Parathyroid adenoma (tissue), 2 donors: ENCODE measurements around the gene SORBS1.

ENCODE experiments used
- H2AFZ ChIP-seq: fragments of 300-600 bp; sonication (generic); one replicate; pipeline ENCODE4 v1.7.0; 2017; ENCODE audit warnings: antibody characterized with exemption, mild to moderate bottlenecking
- H3K27ac ChIP-seq: fragments of 300-600 bp; sonication (generic); one replicate; pipeline ENCODE4 v1.7.0; 2017
- H3K27me3 ChIP-seq: fragments of 300-600 bp; sonication (generic); one replicate; pipeline ENCODE4 v1.7.0; 2017; ENCODE audit warnings: low read length; ENCODE audit not compliant: control insufficient read depth, insufficient read depth
- H3K36me3 ChIP-seq: fragments of 300-600 bp; sonication (generic); one replicate; pipeline ENCODE4 v1.7.0; 2017; ENCODE audit warnings: low read length; ENCODE audit not compliant: control insufficient read depth, insufficient read depth
- H3K4me1 ChIP-seq: fragments of 300-600 bp; sonication (generic); one replicate; pipeline ENCODE4 v1.7.0; 2017; ENCODE audit warnings: control low read depth
- H3K4me2 ChIP-seq: fragments of 300-600 bp; sonication (generic); one replicate; pipeline ENCODE4 v1.7.0; 2017; ENCODE audit warnings: low read length
- H3K4me3 ChIP-seq: fragments of 300-600 bp; sonication (generic); one replicate; pipeline ENCODE4 v1.7.0; 2017; ENCODE audit warnings: low read depth, low read length
- H3K79me2 ChIP-seq: fragments of 300-600 bp; sonication (generic); one replicate; pipeline ENCODE4 v1.7.0; 2017; ENCODE audit warnings: control low read depth
- H3K9ac ChIP-seq: fragments of 300-600 bp; sonication (generic); one replicate; pipeline ENCODE4 v1.7.0; 2017; ENCODE audit warnings: mild to moderate bottlenecking
- H3K9me3 ChIP-seq: fragments of 300-600 bp; sonication (generic); one replicate; pipeline ENCODE4 v1.7.0; 2017; ENCODE audit warnings: low read length; ENCODE audit not compliant: control insufficient read depth
- CTCF ChIP-seq: fragments of 300-600 bp; sonication (generic); IDR thresholded peaks from one replicate; pipeline ENCODE4 v1.7.0; 2017; ENCODE audit warnings: antibody characterized with exemption, mild to moderate bottlenecking
- donor health status: primary hyperparathyroidism.

SORBS1 gene

GRCh38 chr10:95425592-95426465, 135.3 kb downstream of the SORBS1 start:
- Histone ChIP-seq H3K9ac (no peak overlapping the region), H3K79me2 (no peaks in the 10 kb centered on the region), H3K4me1 (peaks cover 2% of the 10 kb centered on the region), H3K36me3 (no peaks in the 10 kb centered on the region), H3K4me2 (no peak overlapping the region), H3K27ac (no peak overlapping the region), H3K9me3 (no peaks in the 10 kb centered on the region), H3K27me3 (no peaks in the 10 kb centered on the region), H2AFZ (no peak overlapping the region), H3K4me3 (no peak overlapping the region)
- no peak for TF ChIP-seq CTCF

GRCh38 chr10:95423164-95424005, 137.8 kb downstream of the SORBS1 start:
- no peak overlapping the region for H3K4me2 ChIP-seq
- no peak overlapping the region for H3K4me3 ChIP-seq
- H3K36me3 ChIP-seq: no peaks in the 10 kb centered on the region
- H2AFZ ChIP-seq: no peak overlapping the region
- H3K4me1 ChIP-seq: peaks cover 2% of the 10 kb centered on the region
- no peak overlapping the region for H3K9ac ChIP-seq
- H3K27ac ChIP-seq: no peak overlapping the region
- no peaks in the 10 kb centered on the region for H3K27me3 ChIP-seq
- TF ChIP-seq CTCF: no peak
- H3K9me3 ChIP-seq: no peaks in the 10 kb centered on the region
- H3K79me2 ChIP-seq: no peaks in the 10 kb centered on the region

GRCh38 chr10:95422233-95422632, 138.9 kb downstream of the SORBS1 start:
- no peak overlapping the region for H3K9ac ChIP-seq
- H3K9me3 ChIP-seq: no peaks in the 10 kb centered on the region
- no peaks in the 10 kb centered on the region for H3K27me3 ChIP-seq
- no peak for TF ChIP-seq CTCF
- no peak overlapping the region for H3K27ac ChIP-seq
- no peak overlapping the region for H3K4me3 ChIP-seq
- no peaks in the 10 kb centered on the region for H3K36me3 ChIP-seq
- H3K79me2 ChIP-seq: no peaks in the 10 kb centered on the region
- H3K4me1 ChIP-seq: peaks cover 2% of the 10 kb centered on the region
- no peak overlapping the region for H3K4me2 ChIP-seq
- no peak overlapping the region for H2AFZ ChIP-seq

- H3K4me2 ChIP-seq: no peak overlapping the region
- H3K79me2 ChIP-seq: no peaks in the 10 kb centered on the region
- no peaks in the 10 kb centered on the region for H3K9me3 ChIP-seq
- TF ChIP-seq CTCF: no peak
- no peaks in the 10 kb centered on the region for H3K27me3 ChIP-seq
- no peak overlapping the region for H3K4me3 ChIP-seq
- H2AFZ ChIP-seq: no peak overlapping the region
- H3K36me3 ChIP-seq: no peaks in the 10 kb centered on the region
- no peak overlapping the region for H3K27ac ChIP-seq
- peaks cover 2% of the 10 kb centered on the region for H3K4me1 ChIP-seq
- no peak overlapping the region for H3K9ac ChIP-seq
These were observed 139.4 kb downstream of the SORBS1 start for GRCh38 chr10:95421782-95422181.
